GM12892 (cell line): ENCODE measurements around the gene LRRC75A.

Source experiments
- POLR2A ChIP-seq: IDR thresholded peaks from 2 replicates; pipeline ENCODE4 v1.6.1; 2011; ENCODE audit warnings: low read depth, low read length, control low read depth
- POLR2AphosphoS5 ChIP-seq: IDR thresholded peaks from 2 replicates; pipeline ENCODE4 v1.6.1; 2011; ENCODE audit warnings: low read depth, low read length, control low read depth
- TAF1 ChIP-seq: IDR thresholded peaks from 2 replicates; pipeline ENCODE4 v1.6.1; 2011; ENCODE audit warnings: low read depth, mild to moderate bottlenecking, control low read depth, low read length, borderline replicate concordance

- TF ChIP-seq POLR2AphosphoS5 (no peak), TAF1 (no peak), POLR2A (no peak)
Observed at GRCh38 chr17:16398270-16399267, 93.4 kb downstream of the LRRC75A start.
